Gastrocnemius medialis (tissue), 4 donors: Measurements from ENCODE around the gene IFRD2. TPM values are rescaled to one million over a fixed set of nuclear protein-coding genes. Genes with fewer than 3 reads are reported as not detected.
A peak's percentile ranks its signal among the peaks of the same experiment; 100 is the strongest.

ENCODE experiments used
- ATAC-seq, 2 donors: fragments of 150-250 bp; one replicate each; pipeline ENCODE4 v1.9.1; 2016
- DNase-seq, 2 donors: peaks; one replicate each; pipeline ENCODE4 v3.0.0-alpha.2; 2019
- H3K27ac ChIP-seq, 4 donors: fragments of 200-600 bp; sonication (generic); 1 replicate in 1 of 4; 2 replicates in 3 of 4; pipeline ENCODE4 v1.5.1; 2016 to 2018; ENCODE audit warnings: mild to moderate bottlenecking in 2 of 4, moderate library complexity in 1 of 4
- H3K27me3 ChIP-seq, 3 donors: fragments of 200-600 bp; sonication (generic) in 2 of 3; 1 replicate in 1 of 3; 2 replicates in 2 of 3; pipeline versions ENCODE4 v1.5.1 to v1.6.0; 2016 to 2019; ENCODE audit warnings: mild to moderate bottlenecking in 1 of 3, moderate library complexity in 1 of 3
- H3K36me3 ChIP-seq, 2 donors: fragments of 200-600 bp; sonication (generic) in 1 of 2; one replicate each; pipeline ENCODE4 v1.5.1; 2017 to 2018
- H3K4me1 ChIP-seq, 2 donors: fragments of 200-600 bp; sonication (generic) in 1 of 2; one replicate each; pipeline ENCODE4 v1.5.1; 2016 to 2017; ENCODE audit warnings: mild to moderate bottlenecking in 2 of 2
- H3K4me3 ChIP-seq, 4 donors: fragments of 200-600 bp; sonication (generic) in 3 of 4; 1 replicate in 1 of 4; 2 replicates in 3 of 4; pipeline ENCODE4 v1.5.1; 2016 to 2019; ENCODE audit warnings: mild to moderate bottlenecking in 2 of 4
- H3K9me3 ChIP-seq, 3 donors: fragments of 200-600 bp; sonication (generic) in 2 of 3; 1 replicate in 1 of 3; 2 replicates in 2 of 3; pipeline ENCODE4 v1.5.1; 2016 to 2019
- POLR2A ChIP-seq, 2 donors: fragments of 450-650 bp; IDR thresholded peaks; one replicate each; pipeline ENCODE4 v1.6.1; 2017; ENCODE audit warnings: antibody characterized with exemption in 2 of 2, mild to moderate bottlenecking in 2 of 2, moderate library complexity in 2 of 2
- in situ Hi-C, 4 donors: fragments of 200-750 bp; cut with MboI; loops; one replicate each; pipeline versions ENCODE4 v1.15.0 to v1.8.0; 2017; ENCODE audit warnings: low sequenced_read_pairs in 4 of 4
- intact Hi-C: fragments of 100-400 bp; cut with DNase I; formaldehyde crosslinking; loops from one replicate; pipeline ENCODE4 v1.15.1; 2023; ENCODE audit warnings: low total_unique reads
- total RNA-seq, 4 donors: library from RNA; depleted of rRNA; stranded (reverse); fragments of >200 nt; gene quantifications; one replicate each; pipeline versions ENCODE4 v1.1.0 to v1.2.3, GENCODE V29; 2016
- TF ChIP-seq, protein P1 (sequence below), 5 experiments: fragments of 450-650 bp in 3 of 5; fragments of 200-600 bp in 2 of 5; sonication (generic) in 2 of 5; IDR thresholded peaks in 4 of 5; conservative IDR thresholded peaks in 1 of 5; 1 replicate in 4 of 5; 2 replicates in 1 of 5; pipeline ENCODE4 v1.5.1; 2016 to 2019; ENCODE audit warnings: antibody characterized with exemption in 5 of 5, mild to moderate bottlenecking in 3 of 5, moderate library complexity in 3 of 5

IFRD2 gene
- total RNA-seq, 4 donors from 2014 or later: 111 to 145 (median 127) TPM

DNA sequence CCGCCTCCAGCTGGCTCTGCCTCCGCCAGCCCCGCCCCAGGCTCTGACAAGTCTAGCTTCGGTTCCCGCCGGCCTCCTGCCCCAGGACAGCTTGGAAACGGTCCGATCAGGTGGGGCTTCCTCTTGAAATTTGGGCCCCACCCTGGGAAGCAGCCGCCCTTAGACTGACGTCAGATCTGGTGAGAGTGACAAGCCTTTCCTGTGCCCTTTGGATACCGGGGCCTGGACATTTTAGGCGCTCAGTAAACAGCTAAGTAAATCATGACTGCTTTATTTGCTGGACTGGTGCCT is 7.4 kb upstream of the IFRD2 start:
- peaks cover 0 to 5% of the 10 kb centered on the region in 2 donors for H3K36me3 ChIP-seq
- TF ChIP-seq, protein P1, sequence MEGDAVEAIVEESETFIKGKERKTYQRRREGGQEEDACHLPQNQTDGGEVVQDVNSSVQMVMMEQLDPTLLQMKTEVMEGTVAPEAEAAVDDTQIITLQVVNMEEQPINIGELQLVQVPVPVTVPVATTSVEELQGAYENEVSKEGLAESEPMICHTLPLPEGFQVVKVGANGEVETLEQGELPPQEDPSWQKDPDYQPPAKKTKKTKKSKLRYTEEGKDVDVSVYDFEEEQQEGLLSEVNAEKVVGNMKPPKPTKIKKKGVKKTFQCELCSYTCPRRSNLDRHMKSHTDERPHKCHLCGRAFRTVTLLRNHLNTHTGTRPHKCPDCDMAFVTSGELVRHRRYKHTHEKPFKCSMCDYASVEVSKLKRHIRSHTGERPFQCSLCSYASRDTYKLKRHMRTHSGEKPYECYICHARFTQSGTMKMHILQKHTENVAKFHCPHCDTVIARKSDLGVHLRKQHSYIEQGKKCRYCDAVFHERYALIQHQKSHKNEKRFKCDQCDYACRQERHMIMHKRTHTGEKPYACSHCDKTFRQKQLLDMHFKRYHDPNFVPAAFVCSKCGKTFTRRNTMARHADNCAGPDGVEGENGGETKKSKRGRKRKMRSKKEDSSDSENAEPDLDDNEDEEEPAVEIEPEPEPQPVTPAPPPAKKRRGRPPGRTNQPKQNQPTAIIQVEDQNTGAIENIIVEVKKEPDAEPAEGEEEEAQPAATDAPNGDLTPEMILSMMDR (IDR thresholded peaks at IDR 0.05 in 4 of 5, conservative IDR thresholded peaks at IDR 0.05 in 1 of 5): no peak
- no peak for TF ChIP-seq POLR2A (IDR thresholded peaks at IDR 0.05)
- in situ Hi-C loops (loop anchor here in 1 of 4 donors (25.0 kb wide), 1 partner anchor 362 kb away; the partner anchor contains the start of genes MON1A and RBM6), intact Hi-C loops (no loop called here)
- peak overlapping the region; percentile 85 to 91 (median 88) for H3K27ac ChIP-seq
- no peak for DNase-seq
- H3K4me1 ChIP-seq: peaks cover 29 to 48% of the 10 kb centered on the region in 2 donors
- H3K27me3 ChIP-seq: no peaks in the 10 kb centered on the region
- no peak for ATAC-seq
- no peaks in the 10 kb centered on the region for H3K9me3 ChIP-seq
- peak overlapping the region; percentile 49 to 71 (median 60) for H3K4me3 ChIP-seq

DNA sequence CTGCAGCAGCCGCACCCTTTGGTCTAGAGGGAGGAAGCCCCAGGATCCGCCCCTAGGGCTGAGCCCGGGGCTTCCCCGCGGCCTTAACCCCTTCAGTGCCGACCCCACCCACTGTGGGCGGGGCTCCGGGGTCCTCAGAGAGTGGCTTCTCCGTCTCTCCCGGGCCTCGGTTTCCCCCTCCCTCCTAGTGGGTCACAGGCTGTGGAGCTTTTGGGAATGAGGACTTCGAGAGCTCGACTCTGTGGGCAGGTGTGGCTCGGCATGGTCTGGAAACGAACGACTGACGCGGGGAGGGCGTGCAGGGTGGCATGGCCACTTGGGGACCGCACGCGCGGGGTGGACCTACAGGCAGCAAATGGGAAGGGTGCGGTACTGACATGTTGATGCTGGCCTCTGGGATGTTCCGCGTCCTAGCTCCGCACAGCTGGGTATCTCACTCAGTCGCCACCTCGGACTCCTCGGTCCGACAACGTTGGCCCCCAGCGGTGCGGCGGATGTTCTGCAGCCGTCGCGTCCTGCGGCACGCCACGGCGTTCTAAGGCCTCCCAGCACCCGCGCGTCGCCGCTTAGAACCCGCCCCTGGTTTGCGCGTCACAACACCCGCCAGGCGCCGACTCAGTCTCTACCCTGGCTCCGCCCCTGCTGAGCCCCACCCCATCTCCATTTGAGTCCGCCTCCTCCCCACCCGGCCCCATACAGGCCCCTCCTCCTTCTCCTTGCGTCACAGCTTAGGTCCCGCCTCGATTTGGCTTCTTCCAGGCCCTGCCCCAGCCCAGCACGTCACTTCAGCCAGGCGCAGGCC is 6.8 kb upstream of the IFRD2 start, which contains the start of the genes HYAL3 and NAA80:
Gene HYAL3 (minus strand): TSS at position 570 of the 802 bp plus-strand sequence. CDS start 3,803 bp downstream, outside the sequence.
Gene NAA80 (minus strand): TSS at position 570 of the 802 bp plus-strand sequence. CDS start 1,942 bp downstream, outside the sequence.
- peak within 1 kb of the TSS; percentile 66 to 91 (median 76) for H3K4me3 ChIP-seq
- no peaks in the 10 kb centered on the region for H3K9me3 ChIP-seq
- intact Hi-C loops: no loop called here
- no peaks in the 10 kb centered on the region for H3K27me3 ChIP-seq
- H3K4me1 ChIP-seq: peaks cover 29 to 48% of the 10 kb centered on the region in 2 donors
- in situ Hi-C loops: loop anchor here in 1 of 4 donors (25.0 kb wide), 1 partner anchor 362 kb away; the partner anchor contains the start of genes MON1A and RBM6
- peak; percentile 94 to 96 for TF ChIP-seq POLR2A (IDR thresholded peaks at IDR 0.05)
- TF ChIP-seq, protein P1 (IDR thresholded peaks at IDR 0.05 in 4 of 5, conservative IDR thresholded peaks at IDR 0.05 in 1 of 5): peak; percentile 43 to 62 (median 51)
- ATAC-seq: peak; percentile 87
- peaks cover 0 to 5% of the 10 kb centered on the region in 2 donors for H3K36me3 ChIP-seq
- DNase-seq: peak; percentile 99 to 100
- peak within 1 kb of the TSS; percentile 85 to 91 (median 88) for H3K27ac ChIP-seq

GRCh38 chr3:50297896-50298725 is 5.9 kb upstream of the IFRD2 start:
- intact Hi-C loops: no loop called here
- DNase-seq (no peak), ATAC-seq (no peak)
- in situ Hi-C loops: loop anchor here in 1 of 4 donors (25.0 kb wide), 1 partner anchor 361 kb away; the partner anchor contains the start of genes MON1A and RBM6
- TF ChIP-seq, protein P1 (IDR thresholded peaks at IDR 0.05 in 4 of 5, conservative IDR thresholded peaks at IDR 0.05 in 1 of 5): no peak
- TF ChIP-seq POLR2A (IDR thresholded peaks at IDR 0.05): no peak
- no peaks in the 10 kb centered on the region for H3K27me3 ChIP-seq
- peaks cover 32 to 47% of the 10 kb centered on the region in 2 donors for H3K4me1 ChIP-seq
- H3K36me3 ChIP-seq: peaks cover 0 to 5% of the 10 kb centered on the region in 2 donors
- no peaks in the 10 kb centered on the region for H3K9me3 ChIP-seq
- H3K27ac ChIP-seq: peak overlapping the region; percentile 85 to 89 (median 86)
- peak overlapping the region; percentile 66 to 91 (median 76) for H3K4me3 ChIP-seq

DNA sequence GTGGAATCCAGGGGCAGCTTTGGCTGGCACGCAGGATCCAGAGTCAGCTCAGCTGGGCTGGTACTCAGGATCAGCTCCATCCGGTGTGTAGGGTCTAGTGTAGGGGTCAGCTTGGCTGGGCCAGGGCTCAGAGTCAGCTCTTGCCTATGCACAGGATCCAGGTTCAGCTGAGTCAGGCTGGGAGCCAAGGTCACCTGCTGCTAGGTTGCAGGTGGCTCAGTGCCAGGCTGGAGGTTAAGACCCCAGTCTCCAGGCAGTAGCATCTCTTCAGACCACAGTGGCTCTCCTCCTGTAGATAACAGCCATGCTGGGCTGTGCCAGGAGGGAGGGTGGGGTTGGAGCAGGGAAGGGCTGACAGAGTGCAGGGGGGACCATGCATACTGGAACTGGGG is 5.2 kb upstream of the IFRD2 start:
- H3K4me1 ChIP-seq: peaks cover 34 to 46% of the 10 kb centered on the region in 2 donors
- ATAC-seq: no peak
- no peak overlapping the region for H3K4me3 ChIP-seq
- no peak overlapping the region for H3K27ac ChIP-seq
- peaks cover 0 to 5% of the 10 kb centered on the region in 2 donors for H3K36me3 ChIP-seq
- no peaks in the 10 kb centered on the region for H3K9me3 ChIP-seq
- DNase-seq: no peak
- in situ Hi-C loops (loop anchor here in 1 of 4 donors (25.0 kb wide), 1 partner anchor 360 kb away; the partner anchor contains the start of genes MON1A and RBM6), intact Hi-C loops (no loop called here)
- H3K27me3 ChIP-seq: no peaks in the 10 kb centered on the region
- TF ChIP-seq POLR2A (IDR thresholded peaks at IDR 0.05): no peak
